RWPE2 (cell line): Measurements from ENCODE around the gene DCAF7.

Source experiments
- ATAC-seq: fragments of 200-7000 bp; cut with Tn5 transposase; 3 replicates; pipeline ENCODE4 v1.9.1; 2021; ENCODE audit warnings: low read depth
- DNase-seq: peaks from one replicate; pipeline ENCODE4 v3.0.0-alpha.2; 2020; ENCODE audit warnings: low spot score
- H3K27ac ChIP-seq: fragments of 450-650 bp; 2 replicates; pipeline ENCODE4 v1.5.1; 2017; ENCODE audit warnings: mild to moderate bottlenecking; ENCODE audit not compliant: poor library complexity, severe bottlenecking
- H3K27me3 ChIP-seq: fragments of 250-450 bp; sonication (Bioruptor Pico); 2 replicates; pipeline ENCODE4 v1.5.1; 2021; ENCODE audit warnings: mild to moderate bottlenecking, moderate library complexity; ENCODE audit not compliant: insufficient read depth, poor library complexity, severe bottlenecking
- H3K36me3 ChIP-seq: fragments of 250-450 bp; sonication (Bioruptor Pico); 2 replicates; pipeline ENCODE4 v1.5.1; 2020; ENCODE audit warnings: low read depth, mild to moderate bottlenecking, moderate library complexity
- H3K4me1 ChIP-seq: fragments of 250-450 bp; sonication (Bioruptor Pico); 2 replicates; pipeline ENCODE4 v1.5.1; 2021; ENCODE audit warnings: mild to moderate bottlenecking, moderate library complexity; ENCODE audit not compliant: insufficient read depth, poor library complexity, severe bottlenecking
- H3K4me3 ChIP-seq: fragments of 250-450 bp; sonication (Bioruptor Pico); 2 replicates; pipeline ENCODE4 v1.5.1; 2021; ENCODE audit warnings: mild to moderate bottlenecking, moderate library complexity; ENCODE audit not compliant: severe bottlenecking
- H3K9me3 ChIP-seq: fragments of 250-450 bp; sonication (Bioruptor Pico); 2 replicates; pipeline ENCODE4 v1.5.1; 2021; ENCODE audit warnings: mild to moderate bottlenecking, moderate library complexity; ENCODE audit not compliant: severe bottlenecking
- TF ChIP-seq, protein P1 (sequence below): fragments of 450-650 bp; IDR thresholded peaks from one replicate; pipeline ENCODE4 v1.5.1; 2017; ENCODE audit warnings: mild to moderate bottlenecking, moderate library complexity; ENCODE audit not compliant: poor library complexity, severe bottlenecking

The DCAF7 gene

DNA sequence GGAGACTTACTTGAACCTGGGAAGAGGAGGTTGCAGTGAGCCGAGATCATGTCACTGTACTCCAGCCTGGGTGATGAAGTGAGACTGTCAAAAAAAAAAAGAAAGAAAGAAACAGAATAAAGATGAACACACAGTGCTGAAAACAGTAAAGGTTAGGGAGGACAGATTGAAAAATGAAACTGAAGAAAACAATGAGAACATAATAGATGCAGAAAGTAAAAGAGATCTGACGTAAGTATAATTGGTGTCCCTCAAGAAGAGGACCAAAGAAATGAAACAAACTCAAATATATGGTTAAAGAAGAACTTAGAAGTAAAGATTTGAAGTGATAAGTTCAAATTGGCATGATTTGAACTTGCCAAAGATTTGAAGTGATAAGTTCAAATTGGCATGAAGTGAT, 7.1 kb downstream of the DCAF7 start:
- DNase-seq (no peak), ATAC-seq (no peak)
- Histone ChIP-seq H3K27ac (no peak overlapping the region), H3K4me3 (no peak overlapping the region), H3K36me3 (peaks cover 38% of the 10 kb centered on the region), H3K9me3 (no peaks in the 10 kb centered on the region), H3K27me3 (no peaks in the 10 kb centered on the region), H3K4me1 (peaks cover 3% of the 10 kb centered on the region)
- TF ChIP-seq, protein P1, sequence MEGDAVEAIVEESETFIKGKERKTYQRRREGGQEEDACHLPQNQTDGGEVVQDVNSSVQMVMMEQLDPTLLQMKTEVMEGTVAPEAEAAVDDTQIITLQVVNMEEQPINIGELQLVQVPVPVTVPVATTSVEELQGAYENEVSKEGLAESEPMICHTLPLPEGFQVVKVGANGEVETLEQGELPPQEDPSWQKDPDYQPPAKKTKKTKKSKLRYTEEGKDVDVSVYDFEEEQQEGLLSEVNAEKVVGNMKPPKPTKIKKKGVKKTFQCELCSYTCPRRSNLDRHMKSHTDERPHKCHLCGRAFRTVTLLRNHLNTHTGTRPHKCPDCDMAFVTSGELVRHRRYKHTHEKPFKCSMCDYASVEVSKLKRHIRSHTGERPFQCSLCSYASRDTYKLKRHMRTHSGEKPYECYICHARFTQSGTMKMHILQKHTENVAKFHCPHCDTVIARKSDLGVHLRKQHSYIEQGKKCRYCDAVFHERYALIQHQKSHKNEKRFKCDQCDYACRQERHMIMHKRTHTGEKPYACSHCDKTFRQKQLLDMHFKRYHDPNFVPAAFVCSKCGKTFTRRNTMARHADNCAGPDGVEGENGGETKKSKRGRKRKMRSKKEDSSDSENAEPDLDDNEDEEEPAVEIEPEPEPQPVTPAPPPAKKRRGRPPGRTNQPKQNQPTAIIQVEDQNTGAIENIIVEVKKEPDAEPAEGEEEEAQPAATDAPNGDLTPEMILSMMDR = no peak

DNA sequence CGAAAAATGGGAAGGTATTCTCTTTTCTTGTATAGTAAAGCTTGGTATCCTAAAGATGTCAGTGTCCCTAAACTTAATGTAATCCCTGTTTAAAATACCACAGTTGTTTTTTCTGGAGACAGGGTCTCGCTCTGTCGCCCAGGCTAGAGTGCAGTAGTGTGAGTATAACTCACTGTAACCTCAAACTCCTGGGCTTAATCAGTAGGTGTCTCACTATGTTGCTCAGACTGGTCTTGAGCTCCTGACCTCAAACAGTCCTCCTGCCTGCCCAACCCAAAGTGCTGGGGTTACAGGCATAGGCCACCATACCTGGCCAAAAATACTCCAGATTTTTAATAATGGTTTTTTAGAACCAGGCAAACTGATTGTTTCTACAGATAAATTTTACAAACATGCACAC, 8.2 kb downstream of the DCAF7 start:
- Histone ChIP-seq H3K4me1 (peaks cover 3% of the 10 kb centered on the region), H3K27ac (no peak overlapping the region), H3K9me3 (no peaks in the 10 kb centered on the region), H3K4me3 (no peak overlapping the region), H3K27me3 (no peaks in the 10 kb centered on the region), H3K36me3 (peaks cover 27% of the 10 kb centered on the region)
- TF ChIP-seq, protein P1 = no peak
- DNase-seq = no peak
- ATAC-seq = no peak

DNA sequence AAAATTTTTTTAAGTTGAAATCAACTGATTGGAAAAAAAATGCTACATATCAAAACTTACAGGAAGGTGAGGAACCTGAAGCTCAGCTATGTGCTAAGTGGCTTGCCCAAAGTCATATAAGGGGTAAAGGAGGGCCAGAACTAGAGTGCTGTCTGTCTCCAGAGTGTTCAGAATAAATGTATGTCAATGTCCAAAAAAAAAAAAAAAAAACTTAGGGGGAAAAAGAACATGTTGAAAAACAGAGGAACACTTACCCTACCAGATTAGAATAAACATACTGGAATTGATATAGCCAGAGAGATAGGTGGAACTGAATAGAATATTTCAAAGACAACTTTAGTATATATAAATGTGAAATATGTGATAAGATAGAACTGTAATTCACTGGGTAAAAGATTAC, 11.5 kb downstream of the DCAF7 start:
- ATAC-seq = no peak
- no peaks in the 10 kb centered on the region for H3K9me3 ChIP-seq
- H3K27me3 ChIP-seq = no peaks in the 10 kb centered on the region
- H3K4me1 ChIP-seq = peaks cover 3% of the 10 kb centered on the region
- DNase-seq = no peak
- peaks cover 13% of the 10 kb centered on the region for H3K36me3 ChIP-seq
- TF ChIP-seq, protein P1 = no peak
- no peak overlapping the region for H3K27ac ChIP-seq
- no peak overlapping the region for H3K4me3 ChIP-seq

DNA sequence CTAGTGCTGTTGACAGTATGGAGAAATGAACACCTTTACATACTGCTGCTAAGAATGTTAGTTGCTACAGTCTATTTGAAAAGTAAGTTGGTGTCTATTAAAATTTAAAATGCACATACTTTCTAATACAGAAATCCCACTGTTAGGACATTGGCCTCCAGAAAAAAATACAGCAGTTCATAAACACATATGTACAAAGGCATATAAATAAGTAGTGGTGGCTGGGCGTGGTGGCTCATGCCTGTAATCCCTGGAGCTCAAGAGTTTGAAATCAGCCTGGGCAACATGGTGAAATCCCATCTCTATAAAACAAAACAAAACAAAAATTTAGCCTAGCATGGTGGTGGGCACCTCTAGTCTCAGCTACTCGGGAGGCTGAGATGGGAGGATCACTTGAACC, 13.1 kb downstream of the DCAF7 start:
- DNase-seq = no peak
- Histone ChIP-seq H3K27me3 (no peaks in the 10 kb centered on the region), H3K4me3 (no peak overlapping the region), H3K4me1 (peaks cover 3% of the 10 kb centered on the region), H3K9me3 (no peaks in the 10 kb centered on the region), H3K27ac (no peak overlapping the region), H3K36me3 (peaks cover 5% of the 10 kb centered on the region)
- TF ChIP-seq, protein P1 = no peak
- no peak for ATAC-seq

DNA sequence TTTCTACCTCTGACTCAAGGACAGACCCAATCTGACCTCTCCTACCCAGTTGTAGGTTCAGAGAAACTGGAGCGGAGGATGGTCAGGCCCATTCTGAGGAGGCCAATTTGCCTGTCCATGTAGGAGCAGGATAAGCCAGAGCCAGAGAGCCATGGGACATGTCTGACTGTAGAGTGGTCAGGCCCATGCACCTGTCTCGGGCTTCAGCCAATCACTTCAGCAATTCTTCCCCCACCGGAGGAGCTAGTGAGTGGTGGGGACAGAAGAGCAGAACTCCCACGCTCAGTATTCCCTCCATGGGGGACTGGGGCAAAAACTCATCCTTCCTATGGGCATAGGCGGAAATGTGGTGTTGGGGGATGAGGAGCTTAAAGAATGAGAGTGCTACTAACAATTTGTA, 14.3 kb downstream of the DCAF7 start:
- H3K36me3 ChIP-seq = peaks cover 5% of the 10 kb centered on the region; the same call in 1 of the 2 replicates

More for the DNA sequence above, 14.3 kb downstream of the DCAF7 start:
- Histone ChIP-seq H3K4me1 (peaks cover 3% of the 10 kb centered on the region), H3K27me3 (no peaks in the 10 kb centered on the region), H3K27ac (no peak overlapping the region), H3K4me3 (no peak overlapping the region), H3K9me3 (no peaks in the 10 kb centered on the region)
- ATAC-seq = peak; percentile 21; the same call in 1 of the 3 replicates
- TF ChIP-seq, protein P1 = no peak
- DNase-seq = no peak
